Caco-2 (cell line): ENCODE results near the gene RNF112. TPM values are rescaled to one million over a fixed set of nuclear protein-coding genes. Genes with fewer than 3 reads are reported as not detected.

ENCODE experiments used
- BruUV-seq: library from RNA; stranded (reverse); fragments of 400-500 nt; replicated peaks from 2 replicates; lab custom pipeline; 2021; lab: Mats Ljungman, UMichigan
- CTCF ChIA-PET: fragments of 300-600 bp; sonication (Branson Sonifier 250); formaldehyde crosslinking; loops from one replicate; lab custom pipeline; 2022; ENCODE audit warnings: antibody characterized with exemption; lab: Charles Lee
- POLR2A ChIA-PET: fragments of 300-600 bp; sonication (Branson Sonifier 250); formaldehyde crosslinking; loops from one replicate; lab custom pipeline; 2022; ENCODE audit warnings: antibody characterized with exemption; lab: Charles Lee
- DNase-seq, 2 experiments: peaks; one replicate each; pipeline versions ENCODE4 v3.0.0 to v3.0.0-alpha.2; 2020 to 2022
- H3K27me3 ChIP-seq: replicated peaks from 2 replicates; pipeline ENCODE4 v1.6.0; 2011; ENCODE audit warnings: low read length; ENCODE audit not compliant: control insufficient read depth, insufficient read depth
- H3K36me3 ChIP-seq: 2 replicates; pipeline ENCODE4 v1.5.1; 2011; ENCODE audit warnings: low read length; ENCODE audit not compliant: control insufficient read depth, insufficient read depth
- H3K4me1 ChIP-seq: fragments of 250-450 bp; sonication (Bioruptor Pico); 2 replicates; pipeline ENCODE4 v1.5.1; 2020; ENCODE audit warnings: mild to moderate bottlenecking
- H3K4me3 ChIP-seq: 2 replicates; pipeline ENCODE4 v1.5.1; 2011; ENCODE audit warnings: low read depth, mild to moderate bottlenecking, control low read depth, low read length
- H3K9me3 ChIP-seq: fragments of 250-450 bp; sonication (Bioruptor Pico); 2 replicates; pipeline ENCODE4 v1.5.1; 2020; ENCODE audit warnings: mild to moderate bottlenecking, moderate library complexity
- H3K27ac Mint-ChIP-seq: one replicate; pipeline ENCODE4 v1.8.0; 2022; ENCODE audit warnings: mixed read lengths; ENCODE audit not compliant: unreplicated experiment
- H3K27me3 Mint-ChIP-seq: one replicate; pipeline ENCODE4 v1.8.0; 2022; ENCODE audit warnings: mixed read lengths; ENCODE audit not compliant: insufficient read depth, unreplicated experiment
- H3K36me3 Mint-ChIP-seq: one replicate; pipeline ENCODE4 v1.8.0; 2022; ENCODE audit warnings: mild to moderate bottlenecking, mixed read lengths; ENCODE audit not compliant: insufficient read depth, unreplicated experiment
- H3K4me1 Mint-ChIP-seq: one replicate; pipeline ENCODE4 v1.8.0; 2022; ENCODE audit warnings: low read depth, mixed read lengths; ENCODE audit not compliant: unreplicated experiment
- H3K4me3 Mint-ChIP-seq: one replicate; pipeline ENCODE4 v1.8.0; 2022; ENCODE audit warnings: mild to moderate bottlenecking, moderate library complexity, mixed read lengths; ENCODE audit not compliant: unreplicated experiment
- H3K9me3 Mint-ChIP-seq: one replicate; pipeline ENCODE4 v1.8.0; 2022; ENCODE audit warnings: mixed read lengths; ENCODE audit not compliant: unreplicated experiment
- CTCF ChIP-seq, 2 experiments: fragments of 200-600 bp in 1 of 2; IDR thresholded peaks; 1 replicate in 1 of 2; 2 replicates in 1 of 2; pipeline versions ENCODE4 v1.5.1 to v1.8.0; 2011 to 2022; ENCODE audit warnings: antibody characterized with exemption in 1 of 2, control low read depth in 1 of 2, inconsistent platforms in 1 of 2, low read depth in 1 of 2, low read length in 1 of 2, mild to moderate bottlenecking in 1 of 2, moderate library complexity in 1 of 2; ENCODE audit not compliant: insufficient read depth in 1 of 2, severe bottlenecking in 1 of 2, unreplicated experiment in 1 of 2
- intact Hi-C: fragments of 100-400 bp; cut with micrococcal nuclease; formaldehyde crosslinking; loops from one replicate; pipeline ENCODE4 v1.10.0; 2022; ENCODE audit not compliant: unreplicated experiment
- total RNA-seq: library from RNA; stranded (reverse); gene quantifications from 2 replicates; pipeline ENCODE4 v1.2.3, GENCODE V29; 2022

The RNF112 gene
- total RNA-seq, 1 experiment from 2014 or later = not detected

GRCh38 chr17:19399750-19400450 lies 11.1 kb upstream of the RNF112 start:
- Histone ChIP-seq H3K36me3 (no peaks in the 10 kb centered on the region), H3K9me3 (no peaks in the 10 kb centered on the region), H3K4me3 (no peak overlapping the region), H3K4me1 (no peaks in the 10 kb centered on the region), H3K27me3 (no peaks in the 10 kb centered on the region)
- ChIA-PET CTCF (interaction anchor here (0.6 kb wide), 1 partner anchor 52 kb away, joined by 3 read pairs; no protein-coding TSS in a partner anchor), POLR2A (no interaction called here)
- Mint-ChIP-seq H3K27ac (no peak overlapping the region), H3K9me3 (no peaks in the 10 kb centered on the region), H3K36me3 (no peaks in the 10 kb centered on the region), H3K27me3 (peaks cover 7% of the 10 kb centered on the region), H3K4me3 (no peak overlapping the region), H3K4me1 (no peaks in the 10 kb centered on the region)
- intact Hi-C loops = no loop called here
- no TSS peak for BruUV-seq
- TF ChIP-seq CTCF (IDR thresholded peaks at IDR 0.05; ENCODE audit: insufficient read depth in 1 of 2, low read depth in 1 of 2, low read length in 1 of 2, severe bottlenecking in 1 of 2, unreplicated experiment in 1 of 2) = no peak
- DNase-seq = no peak

- CTCF ChIA-PET = no interaction called here
- Mint-ChIP-seq H3K27ac (no peak overlapping the region), H3K4me3 (no peak overlapping the region), H3K27me3 (peaks cover 7% of the 10 kb centered on the region), H3K4me1 (no peaks in the 10 kb centered on the region), H3K36me3 (no peaks in the 10 kb centered on the region), H3K9me3 (no peaks in the 10 kb centered on the region)
- no peak for DNase-seq
- no peaks in the 10 kb centered on the region for H3K9me3 ChIP-seq
- no TSS peak for BruUV-seq
- TF ChIP-seq CTCF (IDR thresholded peaks at IDR 0.05; ENCODE audit: insufficient read depth in 1 of 2, low read depth in 1 of 2, low read length in 1 of 2, severe bottlenecking in 1 of 2, unreplicated experiment in 1 of 2) = no peak
- H3K36me3 ChIP-seq = no peaks in the 10 kb centered on the region
- H3K4me1 ChIP-seq = no peaks in the 10 kb centered on the region
- no peaks in the 10 kb centered on the region for H3K27me3 ChIP-seq
- intact Hi-C loops = no loop called here
- POLR2A ChIA-PET = no interaction called here
- no peak overlapping the region for H3K4me3 ChIP-seq
These were observed 9.6 kb upstream of the RNF112 start for GRCh38 chr17:19401321-19402010.

- Histone ChIP-seq H3K9me3 (no peaks in the 10 kb centered on the region), H3K27me3 (no peaks in the 10 kb centered on the region), H3K36me3 (no peaks in the 10 kb centered on the region), H3K4me1 (no peaks in the 10 kb centered on the region), H3K4me3 (no peak overlapping the region)
- ChIA-PET POLR2A (no interaction called here), CTCF (no interaction called here)
- Mint-ChIP-seq H3K36me3 (no peaks in the 10 kb centered on the region), H3K4me3 (no peak overlapping the region), H3K27me3 (peaks cover 3% of the 10 kb centered on the region), H3K4me1 (no peaks in the 10 kb centered on the region), H3K9me3 (no peaks in the 10 kb centered on the region), H3K27ac (no peak overlapping the region)
- no TSS peak for BruUV-seq
- intact Hi-C loops = no loop called here
- TF ChIP-seq CTCF (IDR thresholded peaks at IDR 0.05; ENCODE audit: insufficient read depth in 1 of 2, low read depth in 1 of 2, low read length in 1 of 2, severe bottlenecking in 1 of 2, unreplicated experiment in 1 of 2) = no peak
- no peak for DNase-seq
These were observed 8.9 kb upstream of the RNF112 start for GRCh38 chr17:19402171-19402570.
